Uterus (tissue), 2 donors: ENCODE data around the gene PAH.

ENCODE experiments used
- POLR2A ChIP-seq, 2 donors: fragments of 450-650 bp; IDR thresholded peaks; one replicate each; pipeline ENCODE4 v1.6.1; 2016; ENCODE audit warnings: antibody characterized with exemption in 2 of 2, mild to moderate bottlenecking in 1 of 2, moderate library complexity in 1 of 2
- TF ChIP-seq, protein P1 (sequence below), 4 experiments: fragments of 200-600 bp in 2 of 4; fragments of 450-650 bp in 2 of 4; sonication (generic) in 2 of 4; IDR thresholded peaks; one replicate each; pipeline ENCODE4 v1.5.1; 2016 to 2019; ENCODE audit warnings: antibody characterized with exemption in 4 of 4, mild to moderate bottlenecking in 2 of 4, moderate library complexity in 1 of 4

DNA sequence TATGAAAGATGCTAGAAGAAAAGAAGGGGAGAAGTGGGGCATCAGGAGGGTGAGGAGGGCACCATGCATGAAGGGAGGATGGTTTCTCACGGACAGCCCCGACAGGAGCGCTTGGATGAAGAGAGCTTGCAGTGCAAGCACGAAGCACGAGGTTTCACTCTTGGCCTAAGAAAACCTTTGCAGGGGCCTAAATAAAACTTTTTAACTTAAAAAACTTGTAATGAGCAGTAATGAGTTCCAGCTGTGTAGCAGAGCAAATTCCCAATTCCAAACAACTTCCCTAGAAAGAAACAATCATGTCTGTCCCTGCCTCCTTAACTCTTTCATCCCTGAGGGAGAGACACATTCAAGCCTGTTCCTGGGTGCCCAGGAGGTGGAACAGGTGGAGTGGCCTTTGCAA is 119.5 kb downstream of the PAH start:
- TF ChIP-seq, protein P1, sequence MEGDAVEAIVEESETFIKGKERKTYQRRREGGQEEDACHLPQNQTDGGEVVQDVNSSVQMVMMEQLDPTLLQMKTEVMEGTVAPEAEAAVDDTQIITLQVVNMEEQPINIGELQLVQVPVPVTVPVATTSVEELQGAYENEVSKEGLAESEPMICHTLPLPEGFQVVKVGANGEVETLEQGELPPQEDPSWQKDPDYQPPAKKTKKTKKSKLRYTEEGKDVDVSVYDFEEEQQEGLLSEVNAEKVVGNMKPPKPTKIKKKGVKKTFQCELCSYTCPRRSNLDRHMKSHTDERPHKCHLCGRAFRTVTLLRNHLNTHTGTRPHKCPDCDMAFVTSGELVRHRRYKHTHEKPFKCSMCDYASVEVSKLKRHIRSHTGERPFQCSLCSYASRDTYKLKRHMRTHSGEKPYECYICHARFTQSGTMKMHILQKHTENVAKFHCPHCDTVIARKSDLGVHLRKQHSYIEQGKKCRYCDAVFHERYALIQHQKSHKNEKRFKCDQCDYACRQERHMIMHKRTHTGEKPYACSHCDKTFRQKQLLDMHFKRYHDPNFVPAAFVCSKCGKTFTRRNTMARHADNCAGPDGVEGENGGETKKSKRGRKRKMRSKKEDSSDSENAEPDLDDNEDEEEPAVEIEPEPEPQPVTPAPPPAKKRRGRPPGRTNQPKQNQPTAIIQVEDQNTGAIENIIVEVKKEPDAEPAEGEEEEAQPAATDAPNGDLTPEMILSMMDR (IDR thresholded peaks at IDR 0.05): no peak
- TF ChIP-seq POLR2A (IDR thresholded peaks at IDR 0.05): no peak
